ENCODE measurements around the gene VPS51.

Gene VPS51

GRCh38 chr11:65087827-65088226, 8.2 kb upstream of the VPS51 start:
- peaks cover 4% of the 10 kb centered on the region for H3K4me1 ChIP-seq
- H3K36me3 ChIP-seq (ENCODE audit: control insufficient read depth, insufficient read depth, low read length): no peaks in the 10 kb centered on the region

GRCh38 chr11:65089621-65090020, 6.4 kb upstream of the VPS51 start:
- Histone ChIP-seq H2AFZ (no peak overlapping the region), H3K4me1 (peaks cover 4% of the 10 kb centered on the region), H3K27me3 (ENCODE audit: control insufficient read depth, insufficient read depth, low read length) (no peaks in the 10 kb centered on the region), H3K27ac (no peak overlapping the region), H3K9me3 (ENCODE audit: control insufficient read depth, low read length) (no peaks in the 10 kb centered on the region), H3K79me2 (no peaks in the 10 kb centered on the region), H3K36me3 (ENCODE audit: control insufficient read depth, insufficient read depth, low read length) (no peaks in the 10 kb centered on the region), H3K4me2 (ENCODE audit: low read length) (no peak overlapping the region), H3K4me3 (ENCODE audit: low read depth, low read length) (no peak overlapping the region), H3K9ac (no peak overlapping the region)
- TF ChIP-seq CTCF (IDR thresholded peaks at IDR 0.05): no peak

More at GRCh38 chr11:65087827-65088226, 8.2 kb upstream of the VPS51 start:
- Histone ChIP-seq H3K79me2 (no peaks in the 10 kb centered on the region), H3K4me3 (ENCODE audit: low read depth, low read length) (no peak overlapping the region), H3K27ac (no peak overlapping the region), H3K4me2 (ENCODE audit: low read length) (no peak overlapping the region), H3K9me3 (ENCODE audit: control insufficient read depth, low read length) (no peaks in the 10 kb centered on the region), H3K27me3 (ENCODE audit: control insufficient read depth, insufficient read depth, low read length) (no peaks in the 10 kb centered on the region), H3K9ac (no peak overlapping the region), H2AFZ (no peak overlapping the region)
- no peak for TF ChIP-seq CTCF (IDR thresholded peaks at IDR 0.05)

GRCh38 chr11:65090628-65091027, 5.4 kb upstream of the VPS51 start:
- no peak for TF ChIP-seq CTCF (IDR thresholded peaks at IDR 0.05)

GRCh38 chr11:65095427-65095826, 587 bp upstream of the VPS51 start:
- H3K9ac ChIP-seq: no peak overlapping the region
- no peaks in the 10 kb centered on the region for H3K36me3 ChIP-seq (ENCODE audit: control insufficient read depth, insufficient read depth, low read length)
- H3K9me3 ChIP-seq (ENCODE audit: control insufficient read depth, low read length): no peaks in the 10 kb centered on the region
- H3K4me2 ChIP-seq (ENCODE audit: low read length): peak overlapping the region; percentile 33
- H3K27me3 ChIP-seq (ENCODE audit: control insufficient read depth, insufficient read depth, low read length): no peaks in the 10 kb centered on the region
- H3K27ac ChIP-seq: peak overlapping the region; percentile 91
- H3K79me2 ChIP-seq: peaks cover 12% of the 10 kb centered on the region
- TF ChIP-seq CTCF (IDR thresholded peaks at IDR 0.05): no peak
- H3K4me1 ChIP-seq: peaks cover 7% of the 10 kb centered on the region
- H2AFZ ChIP-seq: peak overlapping the region; percentile 99
- no peak overlapping the region for H3K4me3 ChIP-seq (ENCODE audit: low read depth, low read length)

More at GRCh38 chr11:65090628-65091027, 5.4 kb upstream of the VPS51 start:
- no peaks in the 10 kb centered on the region for H3K36me3 ChIP-seq (ENCODE audit: control insufficient read depth, insufficient read depth, low read length)
- no peak overlapping the region for H3K4me2 ChIP-seq (ENCODE audit: low read length)
- H3K27me3 ChIP-seq (ENCODE audit: control insufficient read depth, insufficient read depth, low read length): no peaks in the 10 kb centered on the region
- H3K4me1 ChIP-seq: peaks cover under 1% of the 10 kb centered on the region
- H3K9me3 ChIP-seq (ENCODE audit: control insufficient read depth, low read length): no peaks in the 10 kb centered on the region
- H3K27ac ChIP-seq: no peak overlapping the region
- no peak overlapping the region for H3K4me3 ChIP-seq (ENCODE audit: low read depth, low read length)
- no peak overlapping the region for H3K9ac ChIP-seq
- H3K79me2 ChIP-seq: no peaks in the 10 kb centered on the region
- H2AFZ ChIP-seq: no peak overlapping the region

GRCh38 chr11:65096926-65097325, 912 bp downstream of the VPS51 start:
- H3K27ac ChIP-seq: peak overlapping the region; percentile 91
- H3K79me2 ChIP-seq: peaks cover 15% of the 10 kb centered on the region
- H3K4me2 ChIP-seq (ENCODE audit: low read length): peak overlapping the region; percentile 76
- H3K9me3 ChIP-seq (ENCODE audit: control insufficient read depth, low read length): no peaks in the 10 kb centered on the region
- peak overlapping the region; percentile 46 for H3K4me3 ChIP-seq (ENCODE audit: low read depth, low read length)
- H3K27me3 ChIP-seq (ENCODE audit: control insufficient read depth, insufficient read depth, low read length): no peaks in the 10 kb centered on the region
- peaks cover 7% of the 10 kb centered on the region for H3K4me1 ChIP-seq
- H3K36me3 ChIP-seq (ENCODE audit: control insufficient read depth, insufficient read depth, low read length): no peaks in the 10 kb centered on the region
- TF ChIP-seq CTCF (IDR thresholded peaks at IDR 0.05): no peak
- peak overlapping the region; percentile 99 for H2AFZ ChIP-seq
- no peak overlapping the region for H3K9ac ChIP-seq
